ENCODE results near the gene CSTF2T.

DNA sequence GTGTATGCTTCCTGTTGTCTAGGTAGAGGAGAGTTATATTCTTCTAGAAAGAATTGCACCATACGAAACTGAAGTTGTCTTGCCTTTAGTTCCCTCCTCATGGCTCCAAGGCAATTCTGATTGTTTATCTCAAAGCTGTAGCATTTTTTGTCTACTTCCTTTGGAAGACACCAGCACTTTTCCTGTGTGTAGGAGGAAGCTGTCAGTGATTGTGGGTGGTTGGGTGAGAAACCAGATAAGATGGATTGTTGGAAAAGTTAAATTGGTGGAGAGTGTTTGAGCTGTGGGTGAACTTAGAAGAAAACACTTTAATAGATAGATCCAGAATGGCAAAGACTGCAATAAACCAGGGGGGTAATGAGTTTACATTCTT is 12.1 kb upstream of the CSTF2T start:
- TF ChIP-seq POLR2A (IDR thresholded peaks at IDR 0.05): no peak
- TF ChIP-seq, protein P1, sequence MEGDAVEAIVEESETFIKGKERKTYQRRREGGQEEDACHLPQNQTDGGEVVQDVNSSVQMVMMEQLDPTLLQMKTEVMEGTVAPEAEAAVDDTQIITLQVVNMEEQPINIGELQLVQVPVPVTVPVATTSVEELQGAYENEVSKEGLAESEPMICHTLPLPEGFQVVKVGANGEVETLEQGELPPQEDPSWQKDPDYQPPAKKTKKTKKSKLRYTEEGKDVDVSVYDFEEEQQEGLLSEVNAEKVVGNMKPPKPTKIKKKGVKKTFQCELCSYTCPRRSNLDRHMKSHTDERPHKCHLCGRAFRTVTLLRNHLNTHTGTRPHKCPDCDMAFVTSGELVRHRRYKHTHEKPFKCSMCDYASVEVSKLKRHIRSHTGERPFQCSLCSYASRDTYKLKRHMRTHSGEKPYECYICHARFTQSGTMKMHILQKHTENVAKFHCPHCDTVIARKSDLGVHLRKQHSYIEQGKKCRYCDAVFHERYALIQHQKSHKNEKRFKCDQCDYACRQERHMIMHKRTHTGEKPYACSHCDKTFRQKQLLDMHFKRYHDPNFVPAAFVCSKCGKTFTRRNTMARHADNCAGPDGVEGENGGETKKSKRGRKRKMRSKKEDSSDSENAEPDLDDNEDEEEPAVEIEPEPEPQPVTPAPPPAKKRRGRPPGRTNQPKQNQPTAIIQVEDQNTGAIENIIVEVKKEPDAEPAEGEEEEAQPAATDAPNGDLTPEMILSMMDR (IDR thresholded peaks at IDR 0.05): no peak

Measured in tibial nerve (tissue), 3 donors.